K562 (cell line): ENCODE data around the gene HNRNPF. TPM values are rescaled to one million over a fixed set of nuclear protein-coding genes. Genes with fewer than 3 reads are reported as not detected.

Experiments
- BDP1 ChIP-seq: IDR thresholded peaks from 3 replicates; pipeline ENCODE4 v1.6.1; 2011; ENCODE audit not compliant: insufficient read length, insufficient read depth
- ETV1 ChIP-seq: fragments of 450-650 bp; conservative IDR thresholded peaks from 2 replicates; pipeline ENCODE4 v1.6.1; 2016; ENCODE audit warnings: missing genetic modification characterization, control low read depth, low read depth, missing compliant biosample characterization
- KAT8 ChIP-seq: fragments of 450-650 bp; IDR thresholded peaks from 2 replicates; pipeline ENCODE4 v1.6.1; 2016; ENCODE audit warnings: low read depth, mild to moderate bottlenecking
- MEIS2 ChIP-seq: fragments of 450-650 bp; IDR thresholded peaks from 2 replicates; pipeline ENCODE4 v1.6.1; 2014; ENCODE audit warnings: mild to moderate bottlenecking; ENCODE audit not compliant: partially characterized antibody
- MTA3 ChIP-seq: fragments of 450-650 bp; formaldehyde crosslinking; IDR thresholded peaks from 2 replicates; pipeline ENCODE4 v1.6.1; 2017; ENCODE audit warnings: mild to moderate bottlenecking, borderline replicate concordance
- RBBP5 ChIP-seq: fragments of 200-600 bp; sonication (generic); IDR thresholded peaks from 2 replicates; pipeline ENCODE4 v1.6.1; 2012; ENCODE audit warnings: borderline replicate concordance, mild to moderate bottlenecking, low read length, control low read depth, inconsistent platforms; ENCODE audit not compliant: insufficient read depth, poor library complexity, severe bottlenecking
- RBM39 ChIP-seq: fragments of 200-400 bp; formaldehyde crosslinking; optimal IDR thresholded peaks from 2 replicates; pipeline ENCODE3; 2018; ENCODE audit warnings: low read depth, low read length
- SLC30A9 ChIP-seq: fragments of 250-450 bp; sonication (Bioruptor Pico); IDR thresholded peaks from 2 replicates; pipeline ENCODE4 v1.8.0; 2022; ENCODE audit warnings: mild to moderate bottlenecking, moderate library complexity
- STAG1 ChIP-seq: sonication (generic); formaldehyde crosslinking; IDR thresholded peaks from 2 replicates; pipeline ENCODE4 v1.5.0; 2020; ENCODE audit warnings: missing genetic modification reagents, borderline replicate concordance
- TGIF2 ChIP-seq: sonication (generic); formaldehyde crosslinking; IDR thresholded peaks from 2 replicates; pipeline ENCODE4 v1.8.1; 2022; ENCODE audit warnings: mild to moderate bottlenecking, missing genetic modification reagents, moderate library complexity
- ZNF431 ChIP-seq: sonication (generic); formaldehyde crosslinking; IDR thresholded peaks from 2 replicates; pipeline ENCODE4 v1.8.0; 2022; ENCODE audit warnings: mild to moderate bottlenecking, missing genetic modification reagents
- polyA plus RNA-seq, 8 experiments: library from polyadenylated mRNA; depleted of rRNA in 4 of 8; stranded (reverse) in 5 of 8; unstranded in 3 of 8; fragments of >200 nt; fragmentation: Nextera tagmentation in 2 of 8; fragmentation: Illumina TruSeq in 1 of 8; extraction: Ambion mirVana in 2 of 8; extraction: Trizol in 1 of 8; gene quantifications; 2 replicates each; pipeline versions ENCODE4 v1.2.1 to v1.2.3, GENCODE V29; 2011 to 2014; ENCODE audit warnings: inconsistent platforms in 1 of 8, missing spikeins in 1 of 8
- total RNA-seq, 7 experiments: library from RNA; depleted of rRNA in 6 of 7; stranded (reverse); fragments of >200 nt in 6 of 7; fragmentation: Illumina TruSeq in 2 of 7; extraction: Trizol in 2 of 7; gene quantifications; 2 replicates each; pipeline versions ENCODE4 v1.2.1 to v1.2.3, GENCODE V29; 2011 to 2021; ENCODE audit warnings: low replicate concordance in 1 of 7
- TF ChIP-seq, protein P1 (sequence below): fragments of 250-450 bp; sonication (Bioruptor Pico); IDR thresholded peaks from 2 replicates; pipeline ENCODE4 v1.9.0; 2021; ENCODE audit warnings: mild to moderate bottlenecking, inconsistent platforms
- TF ChIP-seq, protein P2 (sequence below): sonication (generic); formaldehyde crosslinking; IDR thresholded peaks from 2 replicates; pipeline ENCODE4 v1.8.0; 2023; ENCODE audit warnings: mild to moderate bottlenecking, missing genetic modification reagents
- TF ChIP-seq, protein P3 (sequence below): sonication (generic); formaldehyde crosslinking; IDR thresholded peaks from 2 replicates; pipeline ENCODE4 v1.8.0; 2022; ENCODE audit warnings: mild to moderate bottlenecking, missing genetic modification reagents, borderline replicate concordance
- TF ChIP-seq, protein P4 (sequence below), 2 experiments: IDR thresholded peaks in 1 of 2; conservative IDR thresholded peaks in 1 of 2; 2 replicates each; pipeline ENCODE4 v1.6.1; 2016; ENCODE audit warnings: low read depth in 2 of 2, mild to moderate bottlenecking in 1 of 2, missing compliant biosample characterization in 1 of 2, missing genetic modification characterization in 1 of 2, moderate library complexity in 1 of 2

The HNRNPF gene
- total and polyA plus RNA-seq, 9 of the 15 experiments (the other 6 are each of a cell fraction or from before 2014, with no cell fraction given) = 192 to 489 (median 416) TPM

DNA sequence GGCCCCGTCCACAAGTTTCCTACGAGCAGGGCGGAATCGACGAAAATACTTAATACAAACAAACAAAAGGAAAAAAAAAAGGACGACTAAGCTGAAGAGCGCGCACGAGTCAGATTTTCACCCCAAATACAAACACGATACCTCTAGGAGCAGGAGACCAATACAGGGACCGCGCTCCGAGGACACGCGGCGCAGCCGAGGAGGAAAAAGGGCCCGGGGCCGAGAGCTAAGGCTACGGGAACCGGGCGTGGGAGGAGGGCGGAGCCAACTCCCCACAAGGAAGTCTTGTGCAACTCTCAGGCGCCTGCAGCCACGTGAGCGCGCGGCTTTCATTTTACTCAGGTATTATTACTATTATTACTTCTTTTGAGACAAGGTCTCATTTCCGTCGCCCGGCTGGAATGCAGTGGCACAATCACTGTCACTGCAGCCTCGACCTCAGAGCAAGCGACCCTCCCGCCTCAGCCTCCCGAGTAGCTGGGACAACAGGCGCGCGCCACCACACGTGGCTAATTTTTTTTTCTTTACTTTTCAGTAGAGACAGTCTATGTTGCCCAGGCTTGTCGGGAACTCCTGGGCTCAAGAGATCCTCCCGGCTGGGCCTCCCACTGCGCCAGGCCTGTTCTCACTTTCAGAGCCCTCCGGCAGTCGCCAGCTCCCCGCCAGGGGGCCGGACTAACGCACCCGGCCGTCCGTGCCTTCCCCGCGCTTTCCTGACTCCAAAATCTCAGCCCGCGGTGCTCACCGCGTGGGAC, 1.2 kb downstream of the HNRNPF start (continued):
- no peak for TF ChIP-seq KAT8
- TF ChIP-seq, protein P1, sequence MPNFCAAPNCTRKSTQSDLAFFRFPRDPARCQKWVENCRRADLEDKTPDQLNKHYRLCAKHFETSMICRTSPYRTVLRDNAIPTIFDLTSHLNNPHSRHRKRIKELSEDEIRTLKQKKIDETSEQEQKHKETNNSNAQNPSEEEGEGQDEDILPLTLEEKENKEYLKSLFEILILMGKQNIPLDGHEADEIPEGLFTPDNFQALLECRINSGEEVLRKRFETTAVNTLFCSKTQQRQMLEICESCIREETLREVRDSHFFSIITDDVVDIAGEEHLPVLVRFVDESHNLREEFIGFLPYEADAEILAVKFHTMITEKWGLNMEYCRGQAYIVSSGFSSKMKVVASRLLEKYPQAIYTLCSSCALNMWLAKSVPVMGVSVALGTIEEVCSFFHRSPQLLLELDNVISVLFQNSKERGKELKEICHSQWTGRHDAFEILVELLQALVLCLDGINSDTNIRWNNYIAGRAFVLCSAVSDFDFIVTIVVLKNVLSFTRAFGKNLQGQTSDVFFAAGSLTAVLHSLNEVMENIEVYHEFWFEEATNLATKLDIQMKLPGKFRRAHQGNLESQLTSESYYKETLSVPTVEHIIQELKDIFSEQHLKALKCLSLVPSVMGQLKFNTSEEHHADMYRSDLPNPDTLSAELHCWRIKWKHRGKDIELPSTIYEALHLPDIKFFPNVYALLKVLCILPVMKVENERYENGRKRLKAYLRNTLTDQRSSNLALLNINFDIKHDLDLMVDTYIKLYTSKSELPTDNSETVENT = peak; percentile 79; the same call in 1 of the 2 replicates
- TF ChIP-seq RBBP5 = peak; percentile 69
- TF ChIP-seq, protein P2, sequence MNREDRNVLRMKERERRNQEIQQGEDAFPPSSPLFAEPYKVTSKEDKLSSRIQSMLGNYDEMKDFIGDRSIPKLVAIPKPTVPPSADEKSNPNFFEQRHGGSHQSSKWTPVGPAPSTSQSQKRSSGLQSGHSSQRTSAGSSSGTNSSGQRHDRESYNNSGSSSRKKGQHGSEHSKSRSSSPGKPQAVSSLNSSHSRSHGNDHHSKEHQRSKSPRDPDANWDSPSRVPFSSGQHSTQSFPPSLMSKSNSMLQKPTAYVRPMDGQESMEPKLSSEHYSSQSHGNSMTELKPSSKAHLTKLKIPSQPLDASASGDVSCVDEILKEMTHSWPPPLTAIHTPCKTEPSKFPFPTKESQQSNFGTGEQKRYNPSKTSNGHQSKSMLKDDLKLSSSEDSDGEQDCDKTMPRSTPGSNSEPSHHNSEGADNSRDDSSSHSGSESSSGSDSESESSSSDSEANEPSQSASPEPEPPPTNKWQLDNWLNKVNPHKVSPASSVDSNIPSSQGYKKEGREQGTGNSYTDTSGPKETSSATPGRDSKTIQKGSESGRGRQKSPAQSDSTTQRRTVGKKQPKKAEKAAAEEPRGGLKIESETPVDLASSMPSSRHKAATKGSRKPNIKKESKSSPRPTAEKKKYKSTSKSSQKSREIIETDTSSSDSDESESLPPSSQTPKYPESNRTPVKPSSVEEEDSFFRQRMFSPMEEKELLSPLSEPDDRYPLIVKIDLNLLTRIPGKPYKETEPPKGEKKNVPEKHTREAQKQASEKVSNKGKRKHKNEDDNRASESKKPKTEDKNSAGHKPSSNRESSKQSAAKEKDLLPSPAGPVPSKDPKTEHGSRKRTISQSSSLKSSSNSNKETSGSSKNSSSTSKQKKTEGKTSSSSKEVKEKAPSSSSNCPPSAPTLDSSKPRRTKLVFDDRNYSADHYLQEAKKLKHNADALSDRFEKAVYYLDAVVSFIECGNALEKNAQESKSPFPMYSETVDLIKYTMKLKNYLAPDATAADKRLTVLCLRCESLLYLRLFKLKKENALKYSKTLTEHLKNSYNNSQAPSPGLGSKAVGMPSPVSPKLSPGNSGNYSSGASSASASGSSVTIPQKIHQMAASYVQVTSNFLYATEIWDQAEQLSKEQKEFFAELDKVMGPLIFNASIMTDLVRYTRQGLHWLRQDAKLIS = 0 out of 2 replicates have a peak, but pooled peaks have one; percentile 12
- TF ChIP-seq, protein P3, sequence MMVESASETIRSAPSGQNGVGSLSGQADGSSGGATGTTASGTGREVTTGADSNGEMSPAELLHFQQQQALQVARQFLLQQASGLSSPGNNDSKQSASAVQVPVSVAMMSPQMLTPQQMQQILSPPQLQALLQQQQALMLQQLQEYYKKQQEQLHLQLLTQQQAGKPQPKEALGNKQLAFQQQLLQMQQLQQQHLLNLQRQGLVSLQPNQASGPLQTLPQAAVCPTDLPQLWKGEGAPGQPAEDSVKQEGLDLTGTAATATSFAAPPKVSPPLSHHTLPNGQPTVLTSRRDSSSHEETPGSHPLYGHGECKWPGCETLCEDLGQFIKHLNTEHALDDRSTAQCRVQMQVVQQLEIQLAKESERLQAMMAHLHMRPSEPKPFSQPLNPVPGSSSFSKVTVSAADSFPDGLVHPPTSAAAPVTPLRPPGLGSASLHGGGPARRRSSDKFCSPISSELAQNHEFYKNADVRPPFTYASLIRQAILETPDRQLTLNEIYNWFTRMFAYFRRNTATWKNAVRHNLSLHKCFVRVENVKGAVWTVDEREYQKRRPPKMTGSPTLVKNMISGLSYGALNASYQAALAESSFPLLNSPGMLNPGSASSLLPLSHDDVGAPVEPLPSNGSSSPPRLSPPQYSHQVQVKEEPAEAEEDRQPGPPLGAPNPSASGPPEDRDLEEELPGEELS = no peak
- no peak; the same call in 1 of the 2 replicates for TF ChIP-seq TGIF2
- TF ChIP-seq MTA3 = peak; percentile 77
- TF ChIP-seq, protein P4, sequence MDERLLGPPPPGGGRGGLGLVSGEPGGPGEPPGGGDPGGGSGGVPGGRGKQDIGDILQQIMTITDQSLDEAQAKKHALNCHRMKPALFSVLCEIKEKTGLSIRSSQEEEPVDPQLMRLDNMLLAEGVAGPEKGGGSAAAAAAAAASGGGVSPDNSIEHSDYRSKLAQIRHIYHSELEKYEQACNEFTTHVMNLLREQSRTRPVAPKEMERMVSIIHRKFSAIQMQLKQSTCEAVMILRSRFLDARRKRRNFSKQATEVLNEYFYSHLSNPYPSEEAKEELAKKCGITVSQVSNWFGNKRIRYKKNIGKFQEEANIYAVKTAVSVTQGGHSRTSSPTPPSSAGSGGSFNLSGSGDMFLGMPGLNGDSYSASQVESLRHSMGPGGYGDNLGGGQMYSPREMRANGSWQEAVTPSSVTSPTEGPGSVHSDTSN (CRISPR knock-in tag; IDR thresholded peaks at IDR 0.05; ENCODE audit: low read depth) = no peak
- TF ChIP-seq, protein P4 (tag; conservative IDR thresholded peaks at IDR 0.05; ENCODE audit: low read depth) = no peak
- no peak for TF ChIP-seq RBM39
- no peak for TF ChIP-seq SLC30A9 (CRISPR knock-in tag)
- TF ChIP-seq ETV1 (tag) = peak; percentile 34; the same call in 1 of the 2 replicates
- no peak; the same call in 1 of the 2 replicates for TF ChIP-seq STAG1 (CRISPR knock-in tag)
- TF ChIP-seq BDP1 = no peak
- TF ChIP-seq ZNF431 (CRISPR knock-in tag) = no peak; the same call in 1 of the 2 replicates
- no peak for TF ChIP-seq MEIS2
